K562 (cell line): Measurements from ENCODE around the gene KIAA0319L. TPM values are rescaled to one million over a fixed set of nuclear protein-coding genes. Genes with fewer than 3 reads are reported as not detected.
A peak's percentile ranks its signal among the peaks of the same experiment; 100 is the strongest.

ENCODE experiments used
- ARHGAP35 ChIP-seq: fragments of 450-650 bp; IDR thresholded peaks from 2 replicates; pipeline ENCODE4 v1.6.1; 2018; ENCODE audit not compliant: partially characterized antibody
- BRD9 ChIP-seq: fragments of 450-650 bp; IDR thresholded peaks from 2 replicates; pipeline ENCODE4 v1.6.1; 2018; ENCODE audit warnings: low read depth; ENCODE audit not compliant: partially characterized antibody
- CHD2 ChIP-seq: IDR thresholded peaks from 2 replicates; pipeline ENCODE4 v1.6.1; 2011; ENCODE audit warnings: low read depth, low read length
- ELF1 ChIP-seq: fragments of 200-800 bp; sonication (Bioruptor generic); IDR thresholded peaks from 2 replicates; pipeline ENCODE4 v1.6.1; 2016; ENCODE audit warnings: missing genetic modification characterization, missing compliant biosample characterization
- ELK1 ChIP-seq: sonication (generic); formaldehyde crosslinking; IDR thresholded peaks from 2 replicates; pipeline ENCODE4 v1.8.1; 2022; ENCODE audit warnings: missing genetic modification reagents
- ETS2 ChIP-seq: IDR thresholded peaks from 2 replicates; pipeline ENCODE4 v1.6.1; 2016; ENCODE audit warnings: borderline replicate concordance, missing genetic modification characterization, mild to moderate bottlenecking, moderate library complexity, missing compliant biosample characterization; ENCODE audit not compliant: poor library complexity, severe bottlenecking
- EZH2 ChIP-seq: IDR thresholded peaks from 2 replicates; pipeline ENCODE4 v1.6.1; 2012; ENCODE audit warnings: low read depth, mild to moderate bottlenecking, inconsistent platforms, low read length, borderline replicate concordance
- HEY1 ChIP-seq: fragments of 250-450 bp; sonication (Bioruptor Pico); IDR thresholded peaks from 2 replicates; pipeline ENCODE4 v1.5.0; 2020; ENCODE audit warnings: mild to moderate bottlenecking, moderate library complexity, borderline replicate concordance
- ILF3 ChIP-seq: fragments of 450-650 bp; IDR thresholded peaks from 2 replicates; pipeline ENCODE4 v1.6.1; 2018; ENCODE audit warnings: antibody characterized with exemption, mild to moderate bottlenecking, moderate library complexity, borderline replicate concordance
- JUND ChIP-seq, 2 experiments: IDR thresholded peaks; 2 replicates in 1 of 2; 3 replicates in 1 of 2; pipeline ENCODE4 v1.6.1; 2011; ENCODE audit warnings: borderline replicate concordance in 2 of 2, low read depth in 2 of 2, low read length in 2 of 2, improper control_type of control experiment in 1 of 2, missing biosample characterization in 1 of 2, missing genetic modification characterization in 1 of 2, missing genetic modification reagents in 1 of 2
- KDM1A ChIP-seq, 2 experiments: fragments of 450-650 bp; IDR thresholded peaks; 2 replicates each; pipeline ENCODE4 v1.6.1; 2016; ENCODE audit warnings: mild to moderate bottlenecking in 2 of 2
- NONO ChIP-seq, 2 experiments: fragments of 200-400 bp in 1 of 2; fragments of 450-650 bp in 1 of 2; formaldehyde crosslinking in 1 of 2; IDR thresholded peaks; 2 replicates each; pipeline ENCODE4 v1.6.1; 2017; ENCODE audit warnings: low read depth in 2 of 2, mild to moderate bottlenecking in 2 of 2, moderate library complexity in 2 of 2, low read length in 1 of 2
- POLR2B ChIP-seq: fragments of 450-650 bp; IDR thresholded peaks from 2 replicates; pipeline ENCODE4 v1.6.1; 2018; ENCODE audit warnings: low read depth; ENCODE audit not compliant: partially characterized antibody
- RFX5 ChIP-seq: IDR thresholded peaks from 2 replicates; pipeline ENCODE4 v1.6.1; 2011; ENCODE audit warnings: low read depth, mild to moderate bottlenecking, improper control_type of control experiment, low read length
- SIRT6 ChIP-seq: IDR thresholded peaks from one replicate; pipeline ENCODE4 v1.6.1; 2012; ENCODE audit warnings: low read depth, mild to moderate bottlenecking, control low read depth, inconsistent platforms, low read length, moderate library complexity
- TCF7 ChIP-seq: sonication (generic); IDR thresholded peaks from 2 replicates; pipeline ENCODE4 v1.6.1; 2016; ENCODE audit warnings: antibody characterized with exemption, borderline replicate concordance
- TEAD2 ChIP-seq: fragments of 450-650 bp; IDR thresholded peaks from 2 replicates; pipeline ENCODE4 v1.6.1; 2016; ENCODE audit warnings: missing genetic modification characterization, control low read depth, missing compliant biosample characterization
- THRAP3 ChIP-seq: fragments of 450-650 bp; IDR thresholded peaks from 2 replicates; pipeline ENCODE4 v1.6.1; 2016; ENCODE audit warnings: mild to moderate bottlenecking, inconsistent platforms, borderline replicate concordance
- XRCC4 ChIP-seq: IDR thresholded peaks from one replicate; pipeline ENCODE4 v1.6.1; 2011; ENCODE audit not compliant: insufficient read depth, insufficient read length; ENCODE audit errors: extremely low read depth
- YBX1 ChIP-seq: fragments of 450-650 bp; IDR thresholded peaks from 2 replicates; pipeline ENCODE4 v1.7.1; 2016; ENCODE audit warnings: mild to moderate bottlenecking
- ZBTB5 ChIP-seq: fragments of 450-650 bp; IDR thresholded peaks from 2 replicates; pipeline ENCODE4 v1.6.1; 2017; ENCODE audit warnings: antibody characterized with exemption
- ZMIZ1 ChIP-seq, 2 experiments: fragments of 150-350 bp in 1 of 2; IDR thresholded peaks; 2 replicates each; pipeline ENCODE4 v1.6.1; 2012 to 2016; ENCODE audit warnings: low read depth in 2 of 2, low read length in 2 of 2, mild to moderate bottlenecking in 1 of 2, moderate library complexity in 1 of 2
- ZNF232 ChIP-seq: sonication (generic); formaldehyde crosslinking; IDR thresholded peaks from 2 replicates; pipeline ENCODE4 v1.8.0; 2022; ENCODE audit warnings: mild to moderate bottlenecking, missing genetic modification reagents
- polyA plus RNA-seq, 8 experiments: library from polyadenylated mRNA; depleted of rRNA in 4 of 8; stranded (reverse) in 5 of 8; unstranded in 3 of 8; fragments of >200 nt; fragmentation: Nextera tagmentation in 2 of 8; fragmentation: Illumina TruSeq in 1 of 8; extraction: Ambion mirVana in 2 of 8; extraction: Trizol in 1 of 8; gene quantifications; 2 replicates each; pipeline versions ENCODE4 v1.2.1 to v1.2.3, GENCODE V29; 2011 to 2014; ENCODE audit warnings: inconsistent platforms in 1 of 8, missing spikeins in 1 of 8
- total RNA-seq, 7 experiments: library from RNA; depleted of rRNA in 6 of 7; stranded (reverse); fragments of >200 nt in 6 of 7; fragmentation: Illumina TruSeq in 2 of 7; extraction: Trizol in 2 of 7; gene quantifications; 2 replicates each; pipeline versions ENCODE4 v1.2.1 to v1.2.3, GENCODE V29; 2011 to 2021; ENCODE audit warnings: low replicate concordance in 1 of 7

Gene KIAA0319L
- total and polyA plus RNA-seq, 9 of the 15 experiments (the other 6 are each of a cell fraction or from before 2014, with no cell fraction given), result 2.4 to 51.7 (median 27.4) TPM

- TF ChIP-seq ZNF232 (CRISPR knock-in tag) (no peak), EZH2 (no peak), BRD9 (peak; percentile 51), ELK1 (CRISPR knock-in tag) (no peak), ZMIZ1 (IDR thresholded peaks at IDR 0.05; ENCODE audit: low read depth in 2 of 2, low read length in 2 of 2) (peak in 1 of 2 experiments; percentile 15; a peak in 1 of 4 replicates), SIRT6 (no peak), YBX1 (no peak), CHD2 (no peak), KDM1A (IDR thresholded peaks at IDR 0.05) (peak; percentile 89 to 95), TEAD2 (tag) (no peak), HEY1 (CRISPR knock-in tag) (no peak), TCF7 (no peak), ILF3 (no peak), XRCC4 (no peak), JUND (IDR thresholded peaks at IDR 0.05; ENCODE audit: borderline replicate concordance, low read depth, low read length) (peak; percentile 88), JUND (tag; IDR thresholded peaks at IDR 0.05; ENCODE audit: borderline replicate concordance, low read depth, low read length) (peak; percentile 90; the same call in 1 of the 3 replicates), ARHGAP35 (no peak), NONO (IDR thresholded peaks at IDR 0.05; ENCODE audit: low read depth in 2 of 2, low read length in 1 of 2) (no peak), POLR2B (no peak), THRAP3 (no peak), ETS2 (tag) (no peak), ZBTB5 (peak; percentile 69), RFX5 (peak; percentile 57; the same call in 1 of the 2 replicates), ELF1 (no peak)
These were observed 57.5 kb downstream of the KIAA0319L start (continued) for GRCh38 chr1:35499652-35500176.
